HG02610 (cell line): ENCODE data around the gene GCM1.

Experiments
- ATAC-seq: cut with Tn5 transposase; IDR thresholded peaks from one replicate; pipeline ENCODE4 v1.9.1; 2021; ENCODE audit warnings: mild to moderate bottlenecking, moderate library complexity; ENCODE audit not compliant: unreplicated experiment

Gene GCM1

DNA sequence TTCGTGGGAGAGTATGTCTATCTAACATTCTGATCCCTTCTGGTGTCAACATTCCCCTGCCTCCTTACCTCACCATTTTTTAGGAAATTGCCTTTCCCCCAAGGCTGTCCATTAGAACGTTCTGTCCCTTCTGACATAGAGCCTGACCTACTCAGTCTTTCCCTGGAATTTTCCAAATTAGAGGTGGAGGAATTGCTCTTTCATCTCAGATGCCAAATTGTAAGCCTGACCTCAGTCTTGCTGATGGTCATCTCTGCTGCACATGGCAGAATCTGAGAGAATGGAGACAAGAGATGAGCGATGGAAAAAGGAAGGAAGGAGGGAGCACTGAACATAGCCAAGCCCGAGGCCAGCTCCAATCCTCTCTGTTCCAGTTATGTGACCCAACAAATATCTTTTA lies 5.4 kb upstream of the GCM1 start:
- no peak for ATAC-seq

DNA sequence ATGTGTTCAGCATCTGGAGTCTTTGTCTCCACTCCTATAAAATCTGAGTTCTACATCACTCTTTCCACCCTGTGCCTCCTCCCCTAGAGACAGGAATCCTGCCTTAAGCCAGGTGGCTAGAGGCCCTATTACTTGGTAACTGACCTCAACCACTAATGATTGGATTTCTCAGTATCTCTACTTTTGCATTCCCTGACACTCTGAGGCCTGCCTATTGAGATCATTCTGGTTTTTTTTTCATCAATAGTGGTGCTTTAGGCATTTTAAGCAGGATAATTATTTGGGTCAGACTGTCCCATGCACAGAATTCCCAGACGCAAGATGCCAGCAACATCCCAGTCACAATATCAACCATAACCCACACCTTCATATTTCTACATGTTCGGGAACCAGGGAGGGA lies 3.9 kb upstream of the GCM1 start:
- ATAC-seq: no peak

DNA sequence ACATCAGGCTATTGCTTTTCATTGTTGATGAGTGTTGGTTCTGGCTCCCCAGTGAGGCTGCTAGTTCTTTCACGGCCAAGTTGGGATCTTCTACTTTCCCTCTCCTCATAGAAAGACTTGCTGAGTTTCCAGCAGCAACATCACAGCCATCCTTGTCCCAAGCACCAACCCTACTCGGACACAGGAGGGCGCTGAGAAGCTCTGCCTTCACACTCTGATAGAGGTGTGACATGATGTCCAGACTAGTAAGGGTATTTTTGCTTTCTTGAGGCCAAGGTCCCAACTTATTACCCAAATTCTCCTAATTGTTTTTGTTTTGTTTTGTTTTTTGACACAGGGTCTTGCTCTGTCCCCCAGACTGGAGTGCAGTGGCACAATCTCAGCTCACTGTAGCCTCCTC lies 3.0 kb upstream of the GCM1 start:
- ATAC-seq: no peak

DNA sequence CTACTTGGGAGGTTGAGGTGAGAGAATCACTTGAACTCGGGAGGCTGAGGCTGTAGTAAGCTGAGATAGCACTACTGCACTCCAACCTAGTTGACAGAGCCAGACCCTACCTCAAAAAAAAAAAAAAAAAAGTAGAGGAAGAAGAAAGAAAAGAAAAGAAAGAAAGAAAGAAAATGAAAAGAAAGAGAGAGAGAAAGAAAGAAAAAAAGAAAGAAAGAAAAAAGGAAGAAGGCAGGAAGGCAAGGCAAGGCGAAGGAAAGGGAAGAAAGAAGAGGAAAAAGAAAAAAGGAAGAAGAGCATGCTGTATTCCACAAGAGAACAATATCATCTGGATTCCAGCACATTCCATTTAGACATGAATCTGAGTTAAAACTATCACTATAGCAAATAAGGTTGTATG lies 3.8 kb downstream of the GCM1 start:
- no peak for ATAC-seq

DNA sequence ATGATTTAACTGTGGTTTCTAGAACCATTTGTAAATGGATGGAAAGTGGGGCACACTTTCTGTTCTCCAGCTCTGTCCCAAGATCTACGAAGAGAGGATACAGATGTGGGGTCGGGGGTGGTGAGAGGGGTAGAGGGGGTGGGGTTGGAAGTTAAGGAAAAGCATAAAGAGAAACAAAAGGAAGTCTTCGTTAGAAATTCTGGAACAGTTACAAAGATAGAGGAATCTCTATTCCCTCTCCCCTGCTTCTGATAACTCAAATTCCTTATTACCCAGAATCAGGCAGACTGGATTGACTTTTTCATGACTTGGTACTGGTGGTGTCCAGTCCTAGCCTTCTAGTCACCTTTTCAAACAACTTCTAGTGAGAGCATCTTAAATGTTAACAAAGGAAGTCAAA lies 4.9 kb downstream of the GCM1 start:
- ATAC-seq: no peak

DNA sequence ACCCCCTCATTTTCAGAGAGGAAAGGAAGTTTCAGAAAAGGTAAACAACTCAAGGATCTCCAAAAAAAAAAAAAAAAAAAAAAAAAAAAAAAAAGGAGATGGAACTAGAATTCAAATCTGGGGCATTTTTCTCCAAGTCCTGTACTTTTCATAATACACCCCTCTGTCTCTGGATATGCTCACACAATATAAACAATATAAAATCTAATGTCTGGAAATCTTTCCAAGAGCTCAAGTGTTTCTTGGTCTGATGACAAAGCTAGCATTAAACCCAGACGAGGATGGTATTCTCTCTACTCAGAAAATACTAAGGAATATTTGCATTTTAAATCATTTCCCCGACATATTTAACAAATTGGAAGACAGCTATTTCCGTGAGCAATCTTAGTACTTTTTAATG lies 5.8 kb downstream of the GCM1 start:
- ATAC-seq: no peak

DNA sequence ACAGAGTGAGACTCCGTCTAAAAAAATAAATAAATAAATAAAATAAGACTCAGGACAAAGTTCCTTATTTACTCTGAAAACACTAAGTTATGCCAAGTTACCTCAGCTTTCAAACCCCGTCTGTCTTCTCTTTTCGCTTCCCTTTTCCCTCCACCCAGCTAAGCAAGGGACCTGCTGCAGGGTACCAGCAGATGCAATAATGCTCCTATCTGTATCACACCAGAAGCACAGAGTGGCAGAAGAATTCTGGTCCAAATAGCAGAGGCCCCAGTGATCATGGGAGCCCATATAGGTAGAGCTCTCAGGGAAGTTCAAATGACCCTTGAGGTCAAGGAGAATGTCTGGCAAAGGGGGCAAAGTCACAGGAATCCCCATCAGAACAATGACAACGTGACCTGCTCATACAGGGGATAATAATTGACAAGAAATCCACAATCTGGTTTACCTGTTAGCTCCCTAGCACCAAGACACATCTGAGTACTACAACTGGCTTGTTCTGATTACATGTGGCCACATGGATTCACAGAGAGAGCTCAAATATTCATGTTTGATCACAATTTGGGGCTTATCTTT lies 8.7 kb downstream of the GCM1 start:
- no peak for ATAC-seq

DNA sequence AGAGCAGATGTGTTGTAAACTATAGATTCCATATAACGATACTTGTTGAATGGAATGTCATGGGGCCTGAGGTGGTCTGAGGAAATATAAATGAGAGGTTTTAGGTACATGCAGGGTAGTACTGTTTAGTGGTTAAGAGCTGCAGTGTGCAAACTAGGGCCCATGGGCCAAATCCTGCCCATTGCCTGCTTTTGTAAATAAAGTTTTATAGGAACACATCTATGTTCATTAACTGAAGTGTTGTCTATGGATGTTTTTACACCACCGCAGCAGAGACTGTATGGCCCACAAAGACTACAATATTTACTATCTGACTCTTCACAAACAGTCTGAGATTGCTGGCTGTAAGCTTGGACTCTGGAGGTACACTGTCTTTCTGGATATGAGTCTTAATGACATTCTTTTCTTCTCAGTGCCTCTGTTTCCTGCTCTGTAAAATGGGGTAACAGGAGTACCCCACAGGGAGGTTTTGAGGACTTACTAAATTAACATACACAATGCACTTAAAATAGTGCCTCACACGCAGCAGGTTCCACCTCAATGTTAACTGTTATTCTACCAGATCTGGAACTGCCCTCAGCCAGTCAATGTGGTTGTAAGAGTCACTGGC lies 12.5 kb downstream of the GCM1 start:
- ATAC-seq: no peak

DNA sequence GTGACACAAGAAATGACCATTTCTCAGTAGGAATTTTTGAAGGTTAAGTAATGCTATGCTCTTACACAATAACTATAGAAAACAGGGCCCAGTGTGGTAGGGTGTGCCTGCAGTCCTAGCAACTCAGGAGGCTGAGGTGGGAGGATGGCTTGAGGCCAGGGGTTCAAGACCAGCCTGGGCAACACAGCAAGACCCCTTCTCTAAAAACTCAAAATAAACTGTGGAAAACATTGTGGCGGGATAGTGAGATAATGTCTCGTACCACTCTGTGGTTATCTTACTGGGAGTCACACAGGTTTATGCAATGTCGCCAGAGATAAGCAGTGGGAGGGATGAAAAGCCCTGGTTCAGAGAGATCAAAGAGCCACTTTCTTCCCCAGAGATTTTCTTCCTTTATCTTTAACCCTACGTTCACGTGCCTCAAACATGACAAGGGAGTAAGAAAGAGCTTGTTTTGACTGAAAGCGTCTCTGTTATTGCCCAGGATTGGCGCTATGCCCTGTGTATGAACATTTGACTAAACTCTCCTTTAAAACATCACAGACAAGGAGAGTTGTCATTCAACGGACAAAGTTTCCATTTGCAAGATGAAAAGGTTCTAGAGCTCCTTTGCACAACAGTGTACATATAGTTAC lies 13.9 kb downstream of the GCM1 start:
- no peak for ATAC-seq

DNA sequence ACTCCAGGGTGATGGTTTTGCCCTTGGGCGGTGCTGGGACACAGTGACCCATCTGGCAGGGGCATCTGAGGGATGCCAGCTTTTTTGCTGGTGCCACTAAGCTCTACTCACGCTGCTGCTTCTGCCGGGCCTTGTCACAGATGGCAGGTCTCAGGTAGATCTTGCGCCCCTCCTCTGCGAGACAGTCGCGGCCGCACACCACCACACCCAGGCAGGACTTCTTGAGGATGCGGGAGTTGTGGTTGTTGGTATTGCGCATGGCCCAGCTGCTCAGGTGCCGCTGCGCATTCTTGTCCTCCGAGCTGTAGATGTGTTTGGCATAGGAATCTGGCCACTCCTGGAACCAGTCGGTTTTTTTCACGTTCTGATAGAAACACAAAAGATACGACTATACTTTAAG lies 14.7 kb downstream of the GCM1 start:
- no peak for ATAC-seq

DNA sequence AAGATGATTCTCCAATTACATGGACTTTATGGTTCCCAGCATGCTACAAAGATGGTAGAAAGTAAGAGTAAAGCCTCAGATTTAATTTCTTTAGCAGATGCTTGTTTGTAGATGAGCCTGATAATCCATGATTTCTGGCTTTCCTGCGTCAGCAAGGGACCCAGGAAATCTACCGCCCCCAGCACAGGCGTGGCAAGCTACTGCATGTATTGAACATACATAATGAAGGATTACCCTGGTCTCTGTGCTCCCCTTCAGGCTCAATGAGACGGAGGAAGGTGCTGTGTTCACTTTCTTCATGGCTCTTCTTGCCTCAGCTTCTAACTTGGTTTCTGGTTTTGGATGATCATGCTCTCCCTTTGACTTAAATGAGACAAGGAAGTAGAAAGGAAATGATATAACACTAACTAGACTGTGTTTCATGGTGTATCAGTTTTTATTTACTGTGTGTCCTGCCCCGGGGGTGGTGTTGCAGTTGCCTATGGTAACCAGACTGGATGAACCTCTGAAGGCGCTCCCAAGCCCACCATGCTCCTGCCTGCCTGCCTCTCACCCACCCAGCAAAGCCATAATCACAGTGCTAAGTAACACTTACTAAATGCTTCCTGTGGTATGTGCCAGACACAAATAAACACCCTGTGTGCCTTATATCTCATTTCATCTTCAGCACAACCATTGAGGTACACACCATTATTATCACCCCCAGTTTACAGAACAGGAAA lies 17.9 kb downstream of the GCM1 start:
- ATAC-seq: no peak

DNA sequence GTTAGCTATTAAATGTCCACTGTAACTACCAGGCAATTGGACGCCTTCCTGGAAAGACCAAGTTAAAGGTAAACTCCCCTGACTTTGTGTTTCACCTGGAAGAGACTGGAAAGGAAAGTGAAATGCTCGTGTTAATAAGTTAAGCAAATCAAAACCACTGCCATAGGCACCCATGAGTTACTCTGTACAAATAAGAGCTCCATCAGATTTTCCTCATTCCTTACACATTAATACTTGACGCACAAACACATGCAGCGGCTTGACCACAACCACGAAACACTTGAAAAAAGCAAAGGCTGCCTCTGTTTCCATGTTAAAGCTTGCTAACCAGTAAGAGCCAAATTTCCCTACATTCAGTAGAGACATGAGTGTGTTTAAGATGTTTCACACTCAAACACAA lies 19.8 kb downstream of the GCM1 start:
- no peak for ATAC-seq

DNA sequence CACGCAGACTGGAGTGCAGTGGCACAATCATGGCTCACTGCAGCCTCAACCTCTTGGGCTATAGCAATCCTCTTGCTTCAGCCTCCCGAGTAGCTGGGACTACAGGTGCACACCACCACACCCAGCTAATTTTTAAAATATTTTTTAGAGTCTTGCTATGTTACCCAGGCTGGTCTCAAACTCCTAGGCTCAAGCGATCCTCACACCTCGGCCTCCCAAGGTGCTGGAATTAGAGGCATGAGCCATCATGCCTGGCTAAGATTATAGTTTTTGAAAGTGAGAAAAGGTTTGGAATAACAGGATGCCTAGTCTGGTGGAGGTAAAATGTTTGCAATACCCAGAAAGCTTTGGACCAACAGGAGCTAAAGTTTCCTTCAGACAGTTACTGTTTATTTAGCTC lies 23.4 kb downstream of the GCM1 start:
- no peak for ATAC-seq

DNA sequence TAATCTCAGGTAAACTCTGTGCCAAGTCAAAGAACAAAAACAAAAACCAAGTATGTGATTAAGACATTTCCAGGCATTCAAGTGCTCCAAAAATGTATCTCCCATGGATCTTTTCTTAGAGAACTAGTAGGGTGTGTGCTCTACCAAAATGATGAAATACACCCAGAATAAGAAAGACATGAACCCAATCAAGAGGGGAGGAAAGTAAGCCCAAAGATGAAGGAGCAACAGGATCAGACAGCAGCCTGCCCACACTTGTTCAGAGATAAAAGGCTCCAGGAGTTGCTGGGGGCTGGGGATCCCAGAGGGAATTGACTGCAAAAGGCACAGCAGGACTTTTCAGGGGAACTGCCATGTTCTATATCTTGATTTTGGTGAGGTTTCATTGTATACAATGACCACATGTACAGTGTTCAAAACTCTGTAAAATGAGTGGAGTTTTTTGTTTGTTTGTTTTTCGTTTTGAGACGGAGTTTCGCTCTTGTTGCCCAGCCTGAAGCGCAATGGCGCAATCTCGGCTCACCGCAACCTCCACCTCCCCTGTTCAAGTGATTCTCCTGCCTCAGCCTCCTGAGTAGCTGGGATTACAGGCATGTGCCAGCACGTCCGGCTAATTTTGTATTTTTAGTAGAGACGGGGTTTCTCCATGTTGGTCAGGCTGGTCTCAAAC lies 24.4 kb downstream of the GCM1 start:
- no peak for ATAC-seq

DNA sequence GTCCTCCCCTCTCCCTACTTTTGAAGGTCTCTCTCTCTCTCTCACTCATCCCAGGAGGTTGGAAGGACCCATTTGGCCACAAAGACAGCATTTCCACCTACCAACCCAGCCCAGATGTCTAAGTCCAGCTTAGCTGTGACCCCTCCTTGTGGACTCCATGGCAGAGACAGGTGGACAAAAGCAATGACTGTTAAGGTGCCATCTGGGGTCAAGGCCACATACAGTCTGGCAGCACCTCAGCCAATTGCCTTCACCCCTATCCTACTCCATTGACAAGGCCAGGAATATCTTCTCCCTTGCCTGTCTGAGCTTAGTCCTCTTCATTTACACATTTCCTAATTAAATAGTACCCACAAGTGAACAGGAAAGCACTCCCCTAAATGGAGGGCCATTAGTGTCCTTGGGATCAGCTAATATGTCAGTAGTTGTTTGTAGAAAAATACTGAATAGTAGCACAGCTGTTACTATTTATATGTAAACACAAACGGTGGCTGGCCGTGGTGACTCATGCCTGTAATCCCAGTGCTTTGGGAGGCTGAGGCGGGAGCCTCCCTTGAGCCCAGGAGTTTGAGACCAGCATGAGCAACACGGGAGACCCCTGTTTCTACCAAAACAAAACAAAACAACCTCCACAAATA lies 28.8 kb downstream of the GCM1 start:
- ATAC-seq: no peak

DNA sequence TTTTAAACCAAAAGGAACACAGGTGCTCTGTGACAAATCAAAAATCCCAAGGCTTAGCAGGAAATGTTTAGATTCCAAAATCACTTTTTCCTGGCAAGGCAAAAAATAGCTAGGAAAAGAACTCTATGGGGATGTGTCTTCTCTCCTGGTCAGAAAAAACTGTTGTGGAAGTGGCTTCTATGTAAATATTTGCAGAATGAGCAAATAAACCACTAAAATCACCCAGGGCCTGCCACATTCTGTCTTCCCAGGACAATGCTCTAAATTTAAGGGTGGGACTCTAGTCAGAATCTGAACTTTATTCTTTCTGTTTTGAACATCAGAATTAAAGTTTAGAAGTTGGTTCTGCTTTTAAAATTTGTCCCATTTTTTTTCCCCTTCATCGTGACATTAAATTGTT lies 29.3 kb downstream of the GCM1 start:
- ATAC-seq: no peak

DNA sequence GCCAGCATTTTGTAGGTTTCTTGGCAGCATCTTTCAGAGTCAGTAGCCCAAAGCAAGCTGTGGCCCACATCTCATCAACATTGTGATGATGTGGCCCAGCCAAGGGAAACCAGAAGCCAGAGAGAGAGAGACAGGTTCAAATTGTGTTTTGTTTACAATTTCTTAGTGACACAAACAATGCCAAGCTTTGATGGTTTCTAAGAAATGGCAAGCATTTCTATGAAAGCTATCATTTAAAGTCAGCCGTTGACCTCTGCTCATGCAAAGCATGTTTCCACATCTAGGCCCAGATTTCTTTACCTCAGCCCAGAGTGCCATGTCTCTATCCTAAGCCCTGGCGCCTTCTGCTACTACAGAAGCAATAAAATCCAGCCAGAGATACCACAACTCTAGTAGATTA lies 32.9 kb downstream of the GCM1 start:
- no peak for ATAC-seq

DNA sequence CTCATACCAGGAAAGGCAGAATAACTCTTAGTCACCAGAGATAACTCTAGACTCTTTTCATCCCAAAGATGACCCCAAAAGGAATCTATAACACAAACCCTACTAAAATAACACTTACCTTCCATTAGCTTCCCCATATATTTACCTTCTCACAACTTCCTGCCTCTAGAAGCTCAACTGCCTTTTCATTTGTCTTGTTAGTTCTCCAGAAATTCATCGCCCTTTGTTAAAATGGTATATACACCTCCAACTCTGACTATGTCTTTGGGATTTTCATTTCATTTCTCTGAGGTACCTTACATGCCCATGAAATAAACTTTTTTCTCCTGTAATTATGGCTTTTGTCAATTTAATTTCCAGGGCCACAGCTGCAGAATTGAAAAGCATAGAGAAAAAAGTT lies 33.5 kb downstream of the GCM1 start:
- no peak for ATAC-seq

DNA sequence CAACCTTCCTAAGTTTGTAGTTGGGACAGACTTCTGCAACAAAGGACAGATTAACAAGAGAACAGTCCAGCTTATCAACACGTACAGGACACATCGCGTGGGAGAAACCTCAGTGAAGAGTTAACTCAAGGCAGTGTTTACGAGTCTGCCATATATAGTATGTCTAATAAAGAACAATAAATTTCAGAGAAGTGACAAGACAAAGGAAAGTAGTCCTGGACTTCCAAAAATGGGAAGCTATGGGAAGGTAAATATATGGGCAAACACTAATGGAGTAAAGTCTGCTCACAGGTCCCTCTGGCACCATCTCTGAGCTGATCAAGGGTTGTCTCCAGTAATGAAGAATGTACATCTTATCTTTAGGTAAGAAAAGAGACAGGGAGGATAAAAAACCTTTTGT lies 34.9 kb downstream of the GCM1 start:
- ATAC-seq: no peak

DNA sequence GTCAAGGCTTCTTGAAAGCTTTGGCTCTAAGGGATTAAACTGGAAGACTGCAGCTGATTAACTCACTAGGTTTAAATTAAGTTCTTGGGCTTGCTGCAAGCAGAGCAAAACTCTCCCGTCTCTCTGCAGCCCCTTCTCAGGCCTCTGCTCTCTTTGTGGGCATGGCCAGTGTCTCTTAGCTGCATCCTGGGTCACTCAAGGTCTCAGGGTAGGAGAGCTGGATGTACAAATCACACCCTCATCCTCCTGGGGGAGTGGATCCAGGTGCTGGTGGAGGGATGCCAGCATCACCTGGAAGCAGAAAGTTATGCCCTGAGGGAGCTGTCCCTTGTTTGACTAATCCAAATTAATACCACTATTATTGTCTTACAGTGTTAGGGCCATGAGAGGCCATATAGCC lies 35.8 kb downstream of the GCM1 start:
- no peak for ATAC-seq

DNA sequence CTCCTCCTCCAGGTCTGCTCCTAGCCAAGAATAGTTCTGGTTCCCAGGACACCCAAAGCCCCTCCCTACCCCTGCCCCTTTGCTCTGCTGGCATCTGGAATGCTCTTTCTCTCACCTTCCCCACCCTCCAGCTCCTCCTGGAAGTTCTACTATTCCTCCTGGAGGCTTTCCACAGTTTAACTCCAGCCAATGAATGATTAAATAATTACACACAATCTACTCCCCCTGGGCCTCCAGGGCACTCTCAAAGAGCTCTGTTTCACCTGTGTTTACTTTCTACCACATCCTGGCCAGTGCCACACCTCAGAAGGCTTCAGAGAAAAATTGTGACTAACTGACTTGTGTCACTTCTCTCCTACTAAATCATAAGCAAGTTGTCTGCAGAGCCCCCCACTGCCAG lies 36.2 kb downstream of the GCM1 start:
- no peak for ATAC-seq
